Ascending aorta (tissue), 2 donors: ENCODE data around the gene CLP1. TPM values are rescaled to one million over a fixed set of nuclear protein-coding genes. Genes with fewer than 3 reads are reported as not detected.

Experiments
- DNase-seq, 2 donors: peaks; one replicate each; pipeline ENCODE4 v3.0.0-alpha.2; 2019; ENCODE audit warnings: low spot score in 2 of 2
- H3K27ac ChIP-seq, 2 donors: fragments of 200-600 bp; sonication (generic); one replicate each; pipeline ENCODE4 v1.5.1; 2016 to 2017; ENCODE audit warnings: mild to moderate bottlenecking in 1 of 2
- H3K27me3 ChIP-seq: fragments of 200-600 bp; sonication (generic); one replicate; pipeline ENCODE4 v1.5.1; 2017
- H3K36me3 ChIP-seq, 2 donors: fragments of 200-600 bp; sonication (generic); one replicate each; pipeline ENCODE4 v1.5.1; 2016
- H3K4me1 ChIP-seq, 2 donors: fragments of 200-600 bp; sonication (generic); one replicate each; pipeline ENCODE4 v1.5.1; 2016 to 2017; ENCODE audit warnings: mild to moderate bottlenecking in 1 of 2
- H3K4me3 ChIP-seq, 2 donors: fragments of 200-600 bp; sonication (generic); one replicate each; pipeline ENCODE4 v1.5.1; 2016 to 2017; ENCODE audit warnings: mild to moderate bottlenecking in 1 of 2
- H3K9me3 ChIP-seq, 2 donors: fragments of 200-600 bp; sonication (generic); one replicate each; pipeline ENCODE4 v1.5.1; 2016
- intact Hi-C: fragments of 100-400 bp; cut with DNase I; formaldehyde crosslinking; loops from one replicate; pipeline ENCODE4 v1.15.1; 2023
- total RNA-seq: library from RNA; depleted of rRNA; stranded (reverse); fragments of >200 nt; gene quantifications from one replicate; pipeline ENCODE4 v1.1.0, GENCODE V29; 2016
- TF ChIP-seq, protein P1 (sequence below), 3 experiments: fragments of 200-600 bp in 2 of 3; fragments of 450-650 bp in 1 of 3; sonication (generic) in 2 of 3; IDR thresholded peaks; one replicate each; pipeline ENCODE4 v1.5.1; 2016 to 2019; ENCODE audit warnings: antibody characterized with exemption in 3 of 3, mild to moderate bottlenecking in 1 of 3, moderate library complexity in 1 of 3

CLP1 gene
- total RNA-seq, 1 donor from 2014 or later, result 1.2 TPM

DNA sequence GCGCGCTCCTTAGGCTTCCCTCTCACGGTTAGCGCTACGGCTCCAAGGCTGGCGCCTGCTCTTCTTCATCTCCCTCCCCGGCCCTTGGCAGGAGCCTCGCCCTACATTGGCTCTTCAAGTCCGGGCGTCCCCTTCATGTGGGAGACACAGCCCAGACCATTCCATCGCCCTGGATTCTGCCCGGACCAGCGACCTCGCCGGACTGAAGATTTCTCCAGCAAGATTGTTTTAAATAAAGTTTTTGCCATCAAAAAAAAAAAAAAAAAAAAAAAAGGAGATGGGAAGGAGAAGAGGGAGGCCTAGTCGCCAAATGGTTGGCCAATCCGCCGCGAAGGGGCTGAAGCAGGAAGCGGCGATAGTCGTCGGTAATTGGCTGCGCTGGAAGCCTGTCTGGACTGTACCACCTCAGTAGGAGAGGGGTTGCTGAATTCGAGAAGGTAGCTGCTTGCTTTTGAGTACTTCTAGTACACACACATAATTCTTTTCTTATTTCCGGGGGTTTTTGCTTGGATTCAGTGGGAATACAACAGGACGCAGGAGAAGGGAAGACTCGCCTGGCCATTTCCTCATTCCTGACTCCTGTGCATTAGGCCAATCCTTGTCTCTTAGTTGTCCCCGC is 9.7 kb downstream of the CLP1 start:
- H3K4me3 ChIP-seq, result peak overlapping the region; percentile 90 to 96
- H3K4me1 ChIP-seq, result peaks cover 6 to 16% of the 10 kb centered on the region in 2 donors
- H3K9me3 ChIP-seq, result no peaks in the 10 kb centered on the region
- H3K27ac ChIP-seq, result peak overlapping the region; percentile 98
- intact Hi-C loops, result loop anchor here (1.0 to 5.0 kb wide), 7 partner anchors 10 to 911 kb away; partner anchors contain the start of genes CLP1, CTNND1, MED19 and SELENOH
- TF ChIP-seq, protein P1, sequence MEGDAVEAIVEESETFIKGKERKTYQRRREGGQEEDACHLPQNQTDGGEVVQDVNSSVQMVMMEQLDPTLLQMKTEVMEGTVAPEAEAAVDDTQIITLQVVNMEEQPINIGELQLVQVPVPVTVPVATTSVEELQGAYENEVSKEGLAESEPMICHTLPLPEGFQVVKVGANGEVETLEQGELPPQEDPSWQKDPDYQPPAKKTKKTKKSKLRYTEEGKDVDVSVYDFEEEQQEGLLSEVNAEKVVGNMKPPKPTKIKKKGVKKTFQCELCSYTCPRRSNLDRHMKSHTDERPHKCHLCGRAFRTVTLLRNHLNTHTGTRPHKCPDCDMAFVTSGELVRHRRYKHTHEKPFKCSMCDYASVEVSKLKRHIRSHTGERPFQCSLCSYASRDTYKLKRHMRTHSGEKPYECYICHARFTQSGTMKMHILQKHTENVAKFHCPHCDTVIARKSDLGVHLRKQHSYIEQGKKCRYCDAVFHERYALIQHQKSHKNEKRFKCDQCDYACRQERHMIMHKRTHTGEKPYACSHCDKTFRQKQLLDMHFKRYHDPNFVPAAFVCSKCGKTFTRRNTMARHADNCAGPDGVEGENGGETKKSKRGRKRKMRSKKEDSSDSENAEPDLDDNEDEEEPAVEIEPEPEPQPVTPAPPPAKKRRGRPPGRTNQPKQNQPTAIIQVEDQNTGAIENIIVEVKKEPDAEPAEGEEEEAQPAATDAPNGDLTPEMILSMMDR (IDR thresholded peaks at IDR 0.05), result no peak
- H3K36me3 ChIP-seq, result peaks cover 6 to 10% of the 10 kb centered on the region in 2 donors
- peak; percentile 93 to 99 for DNase-seq
- H3K27me3 ChIP-seq, result no peaks in the 10 kb centered on the region

DNA sequence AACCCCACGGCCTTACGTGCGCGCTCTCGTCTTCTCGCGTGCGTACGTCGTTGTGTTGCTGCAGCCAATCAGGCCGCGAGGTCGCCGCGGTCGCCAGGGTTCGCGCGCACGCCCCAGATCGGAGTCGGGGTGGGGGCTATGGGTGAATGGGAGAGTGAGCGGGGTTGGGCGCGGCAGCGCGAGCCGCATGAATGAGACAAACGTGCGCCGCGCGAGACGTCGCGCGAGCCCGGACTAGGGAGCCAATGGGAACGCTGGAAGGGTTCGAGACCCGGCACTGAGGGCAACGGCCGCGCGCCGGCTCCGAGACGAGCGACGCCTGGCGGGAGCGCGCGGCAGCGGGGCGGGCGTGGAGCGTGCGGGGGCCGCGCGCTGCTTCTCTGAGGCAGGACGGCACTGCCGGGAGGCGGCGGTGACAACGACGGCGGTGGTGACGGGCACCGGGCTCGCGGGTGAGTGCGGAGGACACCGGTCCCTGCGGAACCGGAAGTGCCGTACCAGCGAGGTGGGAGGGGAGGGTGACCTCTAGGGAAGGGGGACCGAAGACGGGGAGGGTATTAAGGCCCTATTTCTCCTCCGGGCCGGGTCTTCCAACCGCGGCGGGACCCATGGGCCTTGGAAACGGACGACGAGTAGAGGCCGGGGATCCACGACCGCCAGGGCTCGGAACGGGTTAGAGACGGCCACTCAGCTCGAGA is 10.3 kb downstream of the CLP1 start, which contains the start of gene ZDHHC5:
Gene ZDHHC5, plus strand, starts transcription at position 379 of the 698 bp plus-strand sequence. CDS start 4,977 bp downstream, outside the sequence.
- H3K4me3 ChIP-seq, result peak within 1 kb of the TSS; percentile 90 to 96
- peak within 1 kb of the TSS; percentile 98 for H3K27ac ChIP-seq
- intact Hi-C loops, result loop anchor here (1.0 to 5.0 kb wide), 7 partner anchors 11 to 910 kb away; partner anchors contain the start of genes CLP1, CTNND1, MED19 and SELENOH
- peaks cover 7 to 13% of the 10 kb centered on the region in 2 donors for H3K36me3 ChIP-seq
- peaks cover 6 to 16% of the 10 kb centered on the region in 2 donors for H3K4me1 ChIP-seq
- peak; percentile 98 to 100 for DNase-seq
- TF ChIP-seq, protein P1 (IDR thresholded peaks at IDR 0.05), result peak; percentile 33 to 69 (median 34)
- H3K9me3 ChIP-seq, result no peaks in the 10 kb centered on the region
- no peaks in the 10 kb centered on the region for H3K27me3 ChIP-seq

DNA sequence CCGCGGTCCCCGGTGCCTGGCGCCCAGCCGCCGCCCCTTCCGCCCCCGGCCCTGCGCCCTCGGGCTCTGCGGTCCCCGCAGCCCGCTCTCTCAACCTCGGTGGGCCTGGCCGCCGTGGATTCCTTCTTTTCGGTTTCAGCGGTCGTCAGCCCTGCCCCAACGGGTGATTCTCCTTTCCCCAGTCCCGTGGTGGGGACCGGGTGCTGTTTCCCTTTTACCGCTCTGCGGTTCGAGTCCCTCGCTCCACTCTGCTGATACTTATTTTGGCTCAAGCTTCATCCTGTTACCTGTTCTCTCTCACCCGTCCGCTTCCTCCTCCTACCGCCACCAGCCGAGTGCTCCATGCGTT is 10.8 kb downstream of the CLP1 start:
- DNase-seq, result no peak
- Histone ChIP-seq H3K4me1 (peaks cover 6 to 16% of the 10 kb centered on the region in 2 donors), H3K27ac (peak overlapping the region; percentile 98), H3K4me3 (peak overlapping the region; percentile 90 to 96), H3K27me3 (no peaks in the 10 kb centered on the region), H3K36me3 (peaks cover 11 to 18% of the 10 kb centered on the region in 2 donors), H3K9me3 (no peaks in the 10 kb centered on the region)
- TF ChIP-seq, protein P1 (IDR thresholded peaks at IDR 0.05), result no peak
- intact Hi-C loops, result loop anchor here (5.0 kb wide), 2 partner anchors 94 to 241 kb away; partner anchors contain the start of genes CTNND1 and SLC43A3

DNA sequence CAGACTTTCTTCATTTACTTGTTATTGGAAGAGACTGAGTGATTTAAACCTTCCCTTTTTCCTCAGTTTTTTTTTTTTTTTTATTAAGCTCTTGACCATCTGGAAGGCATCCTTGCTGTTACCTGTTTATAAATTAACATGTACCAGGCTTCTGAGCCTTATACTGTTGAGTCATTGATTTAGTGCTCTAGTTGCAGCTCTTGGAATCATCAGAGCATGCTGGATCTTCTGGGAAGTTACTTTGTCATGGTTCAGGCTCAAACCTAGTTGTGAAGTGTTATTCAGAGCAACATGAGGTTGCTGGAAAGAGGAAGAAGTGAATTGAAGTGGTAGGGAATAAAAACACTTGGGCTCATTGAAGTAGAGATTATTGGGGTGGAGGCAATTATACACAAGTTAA is 16.7 kb downstream of the CLP1 start:
- TF ChIP-seq, protein P1 (IDR thresholded peaks at IDR 0.05), result no peak
- peaks cover 4 to 6% of the 10 kb centered on the region in 2 donors for H3K4me1 ChIP-seq
- no peaks in the 10 kb centered on the region for H3K9me3 ChIP-seq
- no peak overlapping the region for H3K27ac ChIP-seq
- H3K4me3 ChIP-seq, result no peak overlapping the region
- intact Hi-C loops, result no loop called here
- no peak for DNase-seq
- H3K36me3 ChIP-seq, result peaks cover 27 to 45% of the 10 kb centered on the region in 2 donors
- H3K27me3 ChIP-seq, result no peaks in the 10 kb centered on the region

DNA sequence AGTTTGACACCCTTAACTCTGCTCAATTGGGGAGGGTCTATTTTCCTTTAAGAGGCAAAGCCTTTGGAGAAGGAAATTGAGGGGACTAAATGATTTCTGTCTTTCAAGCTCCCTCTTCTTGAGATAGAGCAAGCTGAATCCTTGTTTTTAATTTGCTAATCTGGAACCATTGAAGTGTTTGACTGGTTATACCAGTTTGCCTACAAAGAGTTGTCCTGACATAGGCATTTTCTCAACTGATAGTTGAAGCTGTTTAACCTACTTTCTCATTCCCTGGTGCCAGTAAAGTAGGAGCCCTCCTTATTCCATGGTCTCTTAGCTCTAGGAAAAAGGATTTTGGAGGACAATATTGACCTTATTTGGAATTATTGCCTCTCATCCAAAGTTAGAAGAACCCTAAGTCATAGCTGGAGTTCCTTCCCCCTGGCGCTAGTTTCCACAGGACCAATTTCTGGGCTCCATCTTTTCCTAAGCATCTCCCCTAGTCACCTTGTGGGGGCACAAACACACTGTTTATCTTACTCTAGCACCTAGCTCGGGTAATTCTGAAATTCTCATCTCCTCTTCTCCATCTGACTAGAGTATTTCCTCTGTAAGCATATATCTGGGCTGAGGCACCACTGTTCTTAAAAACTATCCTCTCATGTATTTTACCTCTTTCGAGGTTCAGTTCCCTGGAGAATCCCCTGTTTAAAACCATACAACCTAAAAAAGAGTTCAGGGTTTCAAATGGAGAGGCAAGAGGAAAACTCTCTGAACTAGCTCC is 17.8 kb downstream of the CLP1 start:
- H3K36me3 ChIP-seq, result peaks cover 27 to 45% of the 10 kb centered on the region in 2 donors
- H3K27me3 ChIP-seq, result no peaks in the 10 kb centered on the region
- H3K4me3 ChIP-seq, result no peak overlapping the region
- no peak for DNase-seq
- intact Hi-C loops, result no loop called here
- no peaks in the 10 kb centered on the region for H3K9me3 ChIP-seq
- no peak overlapping the region for H3K27ac ChIP-seq
- H3K4me1 ChIP-seq, result peaks cover 0 to 9% of the 10 kb centered on the region in 2 donors
- TF ChIP-seq, protein P1 (IDR thresholded peaks at IDR 0.05), result no peak
